Tibial artery (tissue), 4 donors: Measurements from ENCODE around the gene TAPT1.

Experiments
- DNase-seq, 2 donors: peaks; one replicate each; pipeline ENCODE4 v3.0.0-alpha.2; 2019
- H3K27ac ChIP-seq, 2 donors: fragments of 200-600 bp; sonication (generic) in 1 of 2; 1 replicate in 1 of 2; 2 replicates in 1 of 2; pipeline ENCODE4 v1.5.1; 2018 to 2019; ENCODE audit warnings: mild to moderate bottlenecking in 1 of 2
- H3K27me3 ChIP-seq, 2 donors: fragments of 200-600 bp; sonication (generic) in 1 of 2; one replicate each; pipeline versions ENCODE4 v1.5.1 to v1.6.0; 2016 to 2019
- H3K36me3 ChIP-seq, 3 donors: fragments of 200-600 bp; sonication (generic) in 2 of 3; one replicate each; pipeline ENCODE4 v1.5.1; 2016 to 2019; ENCODE audit warnings: mild to moderate bottlenecking in 2 of 3
- H3K4me1 ChIP-seq, 4 donors: fragments of 200-600 bp; sonication (generic) in 2 of 4; 1 replicate in 3 of 4; 2 replicates in 1 of 4; pipeline ENCODE4 v1.5.1; 2016 to 2019
- H3K4me3 ChIP-seq, 2 donors: fragments of 200-600 bp; sonication (generic) in 1 of 2; 1 replicate in 1 of 2; 2 replicates in 1 of 2; pipeline ENCODE4 v1.5.1; 2018 to 2019; ENCODE audit warnings: mild to moderate bottlenecking in 2 of 2
- H3K9me3 ChIP-seq, 3 donors: fragments of 200-600 bp; sonication (generic) in 1 of 3; one replicate each; pipeline ENCODE4 v1.5.1; 2016 to 2019
- intact Hi-C: fragments of 100-400 bp; cut with DNase I; formaldehyde crosslinking; loops from one replicate; pipeline ENCODE4 v1.15.0; 2023; ENCODE audit warnings: low total_unique reads
- TF ChIP-seq, protein P1 (sequence below), 2 experiments: fragments of 200-600 bp in 1 of 2; fragments of 450-650 bp in 1 of 2; IDR thresholded peaks; one replicate each; pipeline ENCODE4 v1.5.1; 2017 to 2019; ENCODE audit warnings: antibody characterized with exemption in 2 of 2, mild to moderate bottlenecking in 1 of 2, moderate library complexity in 1 of 2

Gene TAPT1

DNA sequence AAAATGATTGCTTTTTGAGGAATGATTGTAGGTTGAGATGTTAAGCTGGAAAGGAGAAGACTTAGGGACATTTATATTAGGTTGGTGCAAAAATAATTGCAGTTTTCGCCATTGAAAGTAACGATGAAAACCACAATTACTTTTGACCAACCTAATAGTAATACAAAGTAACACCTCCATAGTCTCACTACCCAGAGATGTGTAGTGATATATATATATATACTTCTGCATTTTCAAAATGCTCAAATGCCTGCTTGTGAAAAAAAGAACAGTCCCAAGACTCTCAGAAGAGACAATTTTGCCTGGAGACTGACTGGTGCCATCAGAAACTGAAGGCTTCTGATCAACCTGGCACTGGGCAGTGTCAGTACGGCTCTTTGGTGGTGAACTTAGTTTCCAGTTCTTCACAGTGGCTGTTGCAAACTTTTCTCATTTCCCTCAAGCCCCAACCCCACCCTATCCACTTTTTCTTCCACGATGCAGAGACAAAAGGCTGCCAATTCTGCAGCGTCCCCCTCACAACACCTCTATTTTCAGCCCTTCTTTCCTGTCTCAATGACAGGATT, 35.1 kb upstream of the TAPT1 start:
- intact Hi-C loops = no loop called here
- Histone ChIP-seq H3K27ac (no peak overlapping the region), H3K36me3 (peaks cover 0 to 11% (median 4%) of the 10 kb centered on the region in 3 donors), H3K27me3 (no peaks in the 10 kb centered on the region), H3K4me3 (no peak overlapping the region), H3K9me3 (no peaks in the 10 kb centered on the region), H3K4me1 (no peaks in the 10 kb centered on the region)
- DNase-seq = no peak
- TF ChIP-seq, protein P1, sequence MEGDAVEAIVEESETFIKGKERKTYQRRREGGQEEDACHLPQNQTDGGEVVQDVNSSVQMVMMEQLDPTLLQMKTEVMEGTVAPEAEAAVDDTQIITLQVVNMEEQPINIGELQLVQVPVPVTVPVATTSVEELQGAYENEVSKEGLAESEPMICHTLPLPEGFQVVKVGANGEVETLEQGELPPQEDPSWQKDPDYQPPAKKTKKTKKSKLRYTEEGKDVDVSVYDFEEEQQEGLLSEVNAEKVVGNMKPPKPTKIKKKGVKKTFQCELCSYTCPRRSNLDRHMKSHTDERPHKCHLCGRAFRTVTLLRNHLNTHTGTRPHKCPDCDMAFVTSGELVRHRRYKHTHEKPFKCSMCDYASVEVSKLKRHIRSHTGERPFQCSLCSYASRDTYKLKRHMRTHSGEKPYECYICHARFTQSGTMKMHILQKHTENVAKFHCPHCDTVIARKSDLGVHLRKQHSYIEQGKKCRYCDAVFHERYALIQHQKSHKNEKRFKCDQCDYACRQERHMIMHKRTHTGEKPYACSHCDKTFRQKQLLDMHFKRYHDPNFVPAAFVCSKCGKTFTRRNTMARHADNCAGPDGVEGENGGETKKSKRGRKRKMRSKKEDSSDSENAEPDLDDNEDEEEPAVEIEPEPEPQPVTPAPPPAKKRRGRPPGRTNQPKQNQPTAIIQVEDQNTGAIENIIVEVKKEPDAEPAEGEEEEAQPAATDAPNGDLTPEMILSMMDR (IDR thresholded peaks at IDR 0.05) = no peak

DNA sequence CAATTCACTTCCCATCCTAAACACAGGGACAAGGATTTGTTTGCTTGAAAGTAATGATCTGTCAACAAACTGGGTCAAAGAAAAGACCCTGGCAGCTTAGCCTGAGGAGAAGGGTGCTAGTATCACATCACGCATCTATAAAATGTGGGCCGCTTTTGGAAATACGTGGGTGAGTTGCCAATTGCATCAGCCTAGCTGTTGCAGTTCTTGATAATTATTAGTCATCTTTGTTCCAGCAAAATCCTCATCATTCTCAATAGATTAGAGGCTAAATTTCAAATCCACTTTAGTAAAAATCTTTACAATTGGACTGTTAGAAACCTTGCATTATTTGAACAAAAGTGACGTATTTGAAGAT, 33.6 kb upstream of the TAPT1 start:
- TF ChIP-seq, protein P1 (IDR thresholded peaks at IDR 0.05) = no peak
- no peak for DNase-seq
- no peak overlapping the region for H3K27ac ChIP-seq
- no peak overlapping the region for H3K4me3 ChIP-seq
- no peaks in the 10 kb centered on the region for H3K27me3 ChIP-seq
- no peaks in the 10 kb centered on the region for H3K4me1 ChIP-seq
- H3K36me3 ChIP-seq = peaks cover 0 to 12% (median 6%) of the 10 kb centered on the region in 3 donors
- intact Hi-C loops = loop anchor here (5.0 kb wide), 1 partner anchor 63 kb away; no protein-coding TSS in a partner anchor
- H3K9me3 ChIP-seq = no peaks in the 10 kb centered on the region

DNA sequence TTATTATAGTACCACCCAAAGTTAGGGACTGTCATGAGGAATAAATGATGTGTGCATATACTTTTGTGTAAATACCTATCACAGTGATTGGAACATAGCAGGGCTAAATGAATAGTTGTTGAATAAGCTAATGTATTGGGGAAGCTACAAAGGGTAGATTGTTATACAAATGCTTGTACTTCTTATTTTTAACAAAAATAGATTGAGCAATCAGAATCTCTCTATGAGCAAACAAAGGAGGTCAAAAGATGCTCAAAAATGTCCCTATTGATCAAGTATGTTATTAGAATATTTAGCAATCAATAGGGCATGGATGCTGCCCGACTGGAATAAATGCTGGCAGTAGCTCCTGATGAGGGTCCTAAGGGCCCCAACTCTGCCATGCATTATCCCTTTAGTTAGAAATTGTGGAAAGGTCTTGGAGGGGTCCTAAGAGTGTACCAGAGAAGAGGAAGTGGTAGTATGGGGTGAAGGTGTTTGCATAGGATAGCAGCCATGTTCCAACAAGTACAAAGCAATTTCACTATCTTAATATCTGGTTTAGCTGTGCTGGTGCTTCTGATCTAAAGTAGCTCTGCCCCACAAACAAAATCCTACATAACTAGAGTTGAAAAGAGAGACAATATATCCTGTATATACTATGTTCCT, 33.1 kb upstream of the TAPT1 start:
- Histone ChIP-seq H3K4me3 (no peak overlapping the region), H3K27ac (no peak overlapping the region), H3K27me3 (no peaks in the 10 kb centered on the region), H3K4me1 (peaks cover 0 to under 1% (median 0%) of the 10 kb centered on the region in 4 donors), H3K9me3 (no peaks in the 10 kb centered on the region), H3K36me3 (peaks cover 0 to 12% (median 6%) of the 10 kb centered on the region in 3 donors)
- TF ChIP-seq, protein P1 (IDR thresholded peaks at IDR 0.05) = no peak
- no peak for DNase-seq
- intact Hi-C loops = loop anchor here (5.0 kb wide), 1 partner anchor 62 kb away; no protein-coding TSS in a partner anchor

DNA sequence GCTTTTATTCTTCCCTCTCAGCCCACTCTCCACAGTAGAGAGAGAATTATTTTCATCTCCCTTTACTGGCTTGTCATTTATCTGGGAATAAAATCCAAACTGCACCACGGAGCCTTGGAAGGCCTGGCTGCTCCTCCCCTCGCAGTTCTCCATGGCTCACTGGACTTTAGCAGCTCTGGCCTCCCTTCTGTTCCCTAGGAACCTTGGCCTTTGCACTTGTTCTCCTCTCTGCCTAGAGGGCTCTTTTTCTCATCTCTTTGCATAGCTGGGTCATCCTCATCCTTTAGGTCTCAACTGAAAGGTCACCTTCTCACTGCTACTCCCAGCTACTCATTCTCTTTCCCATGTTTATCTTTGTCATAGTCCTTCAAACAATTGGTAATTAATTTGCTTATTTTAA, 31.3 kb upstream of the TAPT1 start:
- TF ChIP-seq, protein P1 (IDR thresholded peaks at IDR 0.05) = no peak
- Histone ChIP-seq H3K4me3 (no peak overlapping the region), H3K27me3 (no peaks in the 10 kb centered on the region), H3K4me1 (peaks cover 0 to 14% (median 6%) of the 10 kb centered on the region in 4 donors), H3K36me3 (peaks cover 0 to 12% (median 6%) of the 10 kb centered on the region in 3 donors), H3K27ac (no peak overlapping the region), H3K9me3 (no peaks in the 10 kb centered on the region)
- intact Hi-C loops = loop anchor here (5.0 kb wide), 1 partner anchor 60 kb away; no protein-coding TSS in a partner anchor
- DNase-seq = no peak

DNA sequence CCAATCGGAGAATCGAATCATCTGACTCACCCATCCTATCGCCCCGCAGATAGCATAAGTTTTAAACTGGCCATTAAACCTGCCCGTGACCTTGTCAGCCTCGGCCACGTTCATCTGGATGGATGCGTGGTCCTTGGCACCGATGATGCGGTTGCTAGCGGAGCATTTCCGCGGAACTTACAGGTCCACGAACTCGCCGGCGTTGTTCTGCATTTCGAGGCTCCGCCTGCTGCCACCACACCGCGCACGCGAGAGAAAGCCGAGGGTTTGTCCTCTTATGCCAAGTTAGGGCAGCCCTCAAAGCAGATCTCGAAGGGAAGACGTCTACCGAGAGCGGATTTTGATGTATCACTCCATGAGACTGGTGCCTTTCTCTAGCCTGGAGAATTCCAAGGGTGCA, 30.1 kb upstream of the TAPT1 start:
- Histone ChIP-seq H3K4me3 (no peak overlapping the region), H3K27ac (no peak overlapping the region), H3K9me3 (no peaks in the 10 kb centered on the region), H3K27me3 (no peaks in the 10 kb centered on the region), H3K4me1 (peaks cover 0 to 14% (median 6%) of the 10 kb centered on the region in 4 donors), H3K36me3 (peaks cover 0 to 12% (median 6%) of the 10 kb centered on the region in 3 donors)
- TF ChIP-seq, protein P1 (IDR thresholded peaks at IDR 0.05) = no peak
- no peak for DNase-seq
- intact Hi-C loops = loop anchor here (5.0 kb wide), 1 partner anchor 59 kb away; no protein-coding TSS in a partner anchor
